Islet of Langerhans (tissue), 1 donor: ENCODE results near the gene TBX1.

Experiments
- FAIRE-seq: peaks from one replicate; lab custom pipeline; 2011; peaks lifted over from hg19 to GRCh38; lab: Jason Lieb, UNC

Gene TBX1

GRCh38 chr22:19760058-19760950 lies at the start of gene TBX1:
TBX1 (plus strand) TSS chr22:19760778; CDS start chr22:19760844, 66 bp downstream.
- no peak for FAIRE-seq

- no peak for FAIRE-seq
Measured at GRCh38 chr22:19713245-19713644, 47.3 kb upstream of the TBX1 start.

GRCh38 chr22:19713650-19714311 lies 46.8 kb upstream of the TBX1 start:
- FAIRE-seq, result no peak

- no peak for FAIRE-seq
Measured at GRCh38 chr22:19714312-19715187, 46.0 kb upstream of the TBX1 start, which contains the start of gene SEPTIN5. SEPTIN5 (plus strand) TSS chr22:19714503; CDS start chr22:19714589, 86 bp downstream.

- no peak for FAIRE-seq
Measured at GRCh38 chr22:19715188-19715930, 45.2 kb upstream of the TBX1 start.

GRCh38 chr22:19716041-19716828 lies 44.3 kb upstream of the TBX1 start:
- no peak for FAIRE-seq

GRCh38 chr22:19716829-19717105 lies 43.8 kb upstream of the TBX1 start:
- FAIRE-seq, result no peak

- no peak for FAIRE-seq
Measured at GRCh38 chr22:19717181-19717580, 43.4 kb upstream of the TBX1 start.

GRCh38 chr22:19717691-19718455 lies 42.7 kb upstream of the TBX1 start:
- FAIRE-seq, result no peak

GRCh38 chr22:19718456-19719049 lies 42.0 kb upstream of the TBX1 start:
- no peak for FAIRE-seq

GRCh38 chr22:19719050-19719482 lies 41.5 kb upstream of the TBX1 start:
- FAIRE-seq, result no peak

GRCh38 chr22:19719488-19720021 lies 41.0 kb upstream of the TBX1 start:
- no peak for FAIRE-seq

GRCh38 chr22:19720150-19720827 lies 40.3 kb upstream of the TBX1 start:
- no peak for FAIRE-seq

GRCh38 chr22:19720999-19721329 lies 39.6 kb upstream of the TBX1 start:
- no peak for FAIRE-seq

GRCh38 chr22:19721330-19722177 lies 39.0 kb upstream of the TBX1 start:
- FAIRE-seq, result no peak

- FAIRE-seq, result no peak
Measured at GRCh38 chr22:19722178-19722981, 38.2 kb upstream of the TBX1 start.

GRCh38 chr22:19722982-19723231 lies 37.7 kb upstream of the TBX1 start:
- no peak for FAIRE-seq
